ENCODE results near the gene PEX6. TPM values are rescaled to one million over a fixed set of nuclear protein-coding genes. Genes with fewer than 3 reads are reported as not detected.
A peak's percentile ranks its signal among the peaks of the same experiment; 100 is the strongest.

PEX6 gene
- total and polyA plus RNA-seq, 4 experiments from 2014 or later, result 14.5 to 40.5 (median 26.7) TPM

DNA sequence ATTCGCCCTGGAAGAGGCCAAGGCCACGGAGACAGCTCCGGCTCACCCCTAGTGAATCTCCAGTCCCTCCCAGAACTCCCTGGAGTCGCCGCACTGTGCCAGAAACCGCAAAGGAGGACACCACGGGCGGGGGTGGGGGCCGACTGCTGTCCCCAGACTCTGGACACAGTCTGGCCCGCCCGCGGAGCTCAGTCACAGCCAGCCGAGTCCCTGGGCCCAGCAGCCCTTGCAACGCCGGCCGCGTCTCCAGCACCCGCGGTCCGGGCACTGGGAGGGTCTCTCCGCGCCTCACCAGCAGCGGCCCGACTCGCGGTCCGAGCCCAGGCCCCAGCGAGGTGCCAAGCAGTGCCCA is 518 bp downstream of the PEX6 start:
- ChIA-PET POLR2A (ENCODE audit: partially characterized antibody) (interaction anchor here (0.8 to 4.2 kb wide), 33 partner anchors 8 to 539 kb away, joined by 3 to 100 read pairs (median 6); partner anchors contain the start of genes BICRAL, CNPY3, CUL7 and GNMT), CTCF (ENCODE audit: partially characterized antibody) (interaction anchor here (1.1 to 2.1 kb wide), 5 partner anchors 13 to 49 kb away, joined by 4 to 12 read pairs (median 4); partner anchors contain the start of gene CNPY3)
- Histone ChIP-seq H3K27ac (ENCODE audit: low read depth, low read length) (peak overlapping the region; percentile 77), H3K4me3 (ENCODE audit: low read length in 2 of 2) (peak overlapping the region in 1 of 2 donors; percentile 70), H3K4me1 (ENCODE audit: insufficient read depth, low read length) (peaks cover 51% of the 10 kb centered on the region), H3K36me3 (ENCODE audit: insufficient read depth, low read length) (no peaks in the 10 kb centered on the region), H3K9me3 (ENCODE audit: control insufficient read depth in 1 of 2, low read length in 2 of 2) (no peaks in the 10 kb centered on the region), H3K27me3 (ENCODE audit: insufficient read depth, low read length) (no peaks in the 10 kb centered on the region)
- Mint-ChIP-seq H3K9me3 (no peaks in the 10 kb centered on the region), H3K27me3 (no peaks in the 10 kb centered on the region), H3K4me3 (peak overlapping the region; percentile 80 to 91 (median 88)), H3K27ac (peak overlapping the region; percentile 78 to 94 (median 93)), H3K4me1 (peaks cover 27 to 61% (median 39%) of the 10 kb centered on the region in 4 donors), H3K36me3 (peaks cover 4 to 12% of the 10 kb centered on the region in 2 donors)
- peak in 1 of 5 donors; percentile 7 for DNase-seq
- intact Hi-C loops (cut with micrococcal nuclease), result no loop called here

- Histone ChIP-seq H3K27ac (ENCODE audit: low read depth, low read length) (no peak overlapping the region), H3K4me1 (ENCODE audit: insufficient read depth, low read length) (peaks cover 43% of the 10 kb centered on the region), H3K4me3 (ENCODE audit: low read length in 2 of 2) (no peak overlapping the region), H3K9me3 (ENCODE audit: control insufficient read depth in 1 of 2, low read length in 2 of 2) (no peaks in the 10 kb centered on the region), H3K36me3 (ENCODE audit: insufficient read depth, low read length) (no peaks in the 10 kb centered on the region), H3K27me3 (ENCODE audit: insufficient read depth, low read length) (no peaks in the 10 kb centered on the region)
- peaks cover 7 to 22% of the 10 kb centered on the region in 2 donors for H3K36me3 Mint-ChIP-seq
- ChIA-PET POLR2A (ENCODE audit: partially characterized antibody) (interaction anchor here (0.9 to 2.6 kb wide), 6 partner anchors 9 to 79 kb away, joined by 3 to 10 read pairs (median 6); partner anchors contain the start of genes CNPY3, CUL7, KLHDC3 and PPP2R5D), CTCF (ENCODE audit: partially characterized antibody) (interaction anchor here (0.7 to 1.2 kb wide), 5 partner anchors 9 to 168 kb away, joined by 3 read pairs; partner anchors contain the start of gene CNPY3)
- no peak for DNase-seq
- peak overlapping the region in 4 of 7 donors; percentile 22 to 73 (median 68) for H3K27ac Mint-ChIP-seq
- H3K4me1 Mint-ChIP-seq, result peaks cover 21 to 45% (median 33%) of the 10 kb centered on the region in 4 donors
- H3K27me3 Mint-ChIP-seq, result no peaks in the 10 kb centered on the region
- intact Hi-C loops (cut with micrococcal nuclease), result no loop called here
- no peaks in the 10 kb centered on the region for H3K9me3 Mint-ChIP-seq
- H3K4me3 Mint-ChIP-seq, result no peak overlapping the region
Measured at GRCh38 chr6:42974919-42975505, 4.0 kb downstream of the PEX6 start.

GRCh38 chr6:42973926-42974325 is 5.1 kb downstream of the PEX6 start:
- Mint-ChIP-seq H3K4me3 (no peak overlapping the region), H3K27ac (peak overlapping the region in 5 of 7 donors; percentile 14 to 65 (median 37)), H3K4me1 (peaks cover 13 to 38% (median 23%) of the 10 kb centered on the region in 4 donors), H3K9me3 (no peaks in the 10 kb centered on the region), H3K27me3 (no peaks in the 10 kb centered on the region), H3K36me3 (peaks cover 10 to 19% of the 10 kb centered on the region in 2 donors)
- peaks cover 37% of the 10 kb centered on the region for H3K4me1 ChIP-seq (ENCODE audit: insufficient read depth, low read length)
- CTCF ChIA-PET (ENCODE audit: partially characterized antibody), result no interaction called here
- no peak overlapping the region for H3K4me3 ChIP-seq (ENCODE audit: low read length in 2 of 2)
- intact Hi-C loops (cut with micrococcal nuclease), result no loop called here
- H3K36me3 ChIP-seq (ENCODE audit: insufficient read depth, low read length), result peaks cover 6% of the 10 kb centered on the region
- DNase-seq, result no peak
- no peaks in the 10 kb centered on the region for H3K9me3 ChIP-seq (ENCODE audit: control insufficient read depth in 1 of 2, low read length in 2 of 2)
- POLR2A ChIA-PET (ENCODE audit: partially characterized antibody), result interaction anchor here (0.7 to 2.6 kb wide), 4 partner anchors 10 to 58 kb away, joined by 4 to 8 read pairs (median 5); partner anchors contain the start of genes CNPY3 and PPP2R5D
- H3K27me3 ChIP-seq (ENCODE audit: insufficient read depth, low read length), result no peaks in the 10 kb centered on the region
- no peak overlapping the region for H3K27ac ChIP-seq (ENCODE audit: low read depth, low read length)

DNA sequence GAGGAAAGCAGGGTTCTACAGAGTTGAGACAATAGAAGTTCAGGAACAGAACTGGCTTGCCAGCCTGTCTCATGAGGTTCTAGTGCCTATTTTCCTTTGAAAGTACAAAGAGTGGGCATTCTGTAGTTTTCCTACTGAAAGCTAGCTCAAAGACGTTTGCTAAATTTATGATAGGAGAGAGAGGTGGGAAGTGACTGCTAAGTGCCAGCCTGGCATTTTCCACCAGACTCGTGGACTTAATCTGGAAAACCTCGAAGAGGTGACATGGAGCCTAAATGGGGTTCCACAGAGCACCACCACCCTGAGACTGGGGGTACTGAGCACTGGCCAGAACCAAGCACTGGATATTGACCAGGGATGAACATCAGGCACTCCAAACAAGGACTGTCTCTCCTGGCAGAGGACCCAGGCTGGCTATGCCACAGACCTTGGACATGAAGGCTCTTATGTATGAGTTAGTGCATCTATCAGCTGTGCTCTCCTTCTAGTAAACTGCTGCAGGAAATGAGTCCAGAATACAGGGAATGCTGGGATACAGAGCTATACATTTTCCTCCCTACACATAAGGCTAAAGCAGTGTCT is 7.1 kb downstream of the PEX6 start:
- H3K4me1 ChIP-seq (ENCODE audit: insufficient read depth, low read length), result peaks cover 21% of the 10 kb centered on the region
- CTCF ChIA-PET (ENCODE audit: partially characterized antibody), result no interaction called here
- H3K27ac ChIP-seq (ENCODE audit: low read depth, low read length), result no peak overlapping the region
- Mint-ChIP-seq H3K9me3 (no peaks in the 10 kb centered on the region), H3K36me3 (peaks cover 11 to 19% of the 10 kb centered on the region in 2 donors), H3K4me3 (no peak overlapping the region), H3K27ac (no peak overlapping the region), H3K27me3 (no peaks in the 10 kb centered on the region), H3K4me1 (peaks cover 7 to 26% (median 12%) of the 10 kb centered on the region in 4 donors)
- peaks cover 11% of the 10 kb centered on the region for H3K36me3 ChIP-seq (ENCODE audit: insufficient read depth, low read length)
- intact Hi-C loops (cut with micrococcal nuclease), result no loop called here
- H3K9me3 ChIP-seq (ENCODE audit: control insufficient read depth in 1 of 2, low read length in 2 of 2), result no peaks in the 10 kb centered on the region
- H3K27me3 ChIP-seq (ENCODE audit: insufficient read depth, low read length), result no peaks in the 10 kb centered on the region
- DNase-seq, result no peak
- POLR2A ChIA-PET (ENCODE audit: partially characterized antibody), result interaction anchor here (1.0 to 2.5 kb wide), 5 partner anchors 7 to 42 kb away, joined by 3 to 12 read pairs (median 5); partner anchors contain the start of genes GNMT, PEX6 and PPP2R5D
- H3K4me3 ChIP-seq (ENCODE audit: low read length in 2 of 2), result no peak overlapping the region

DNA sequence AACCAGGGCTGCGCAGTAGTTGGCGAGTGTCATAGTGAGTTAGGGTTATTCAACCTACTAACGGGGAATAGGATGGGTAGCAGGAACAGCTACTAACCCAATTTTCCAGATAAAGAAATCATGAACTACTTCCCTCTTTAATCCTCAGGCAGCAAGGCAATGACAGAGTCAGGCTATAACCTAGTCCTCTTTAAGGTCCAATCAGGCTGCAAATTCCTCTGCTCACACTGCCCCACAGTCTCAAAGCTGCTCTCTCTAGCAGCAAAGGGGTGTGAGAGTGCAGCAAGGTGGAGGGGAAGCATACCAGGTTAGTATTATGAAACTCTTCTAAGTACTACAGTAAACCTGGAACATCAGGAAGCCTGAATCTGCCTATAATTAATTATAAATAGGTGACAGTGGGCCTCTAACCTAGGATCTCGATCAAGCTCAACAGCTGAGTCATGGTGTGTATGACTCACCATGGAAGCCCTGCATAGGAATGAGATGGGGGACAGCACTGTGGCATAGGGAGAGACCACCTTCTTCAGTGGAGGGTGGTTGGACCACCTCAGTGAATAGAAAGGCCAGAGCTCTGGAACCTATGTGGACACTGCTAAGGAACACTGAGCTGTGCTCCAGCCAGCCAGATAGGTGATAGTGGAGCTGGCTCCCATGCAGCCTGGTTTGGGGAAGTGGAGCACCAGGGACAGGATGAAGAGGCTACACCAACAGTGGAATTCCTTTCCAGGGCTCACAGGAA is 7.9 kb downstream of the PEX6 start:
- peaks cover 3 to 18% (median 9%) of the 10 kb centered on the region in 4 donors for H3K4me1 Mint-ChIP-seq

DNA sequence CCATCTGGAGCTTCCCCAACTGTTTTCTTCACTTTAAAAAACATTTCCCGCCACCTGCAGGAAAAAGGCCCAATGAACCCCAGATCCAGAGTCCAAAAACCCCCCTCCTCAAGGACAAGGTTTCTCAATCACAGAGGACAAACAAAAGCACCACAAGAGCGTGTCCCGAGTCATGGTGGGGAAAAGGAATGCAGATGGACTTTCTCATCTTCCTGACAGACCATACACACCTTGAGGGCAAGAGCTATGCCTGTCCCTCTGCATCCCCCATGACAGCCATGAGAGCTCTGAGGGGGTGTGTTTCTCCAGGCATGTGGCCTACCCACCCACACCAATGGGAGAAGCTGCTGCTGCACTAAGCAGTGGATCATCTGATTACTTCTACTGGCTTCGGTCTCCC is 9.0 kb downstream of the PEX6 start:
- H3K27me3 Mint-ChIP-seq, result no peaks in the 10 kb centered on the region
- no peaks in the 10 kb centered on the region for H3K9me3 Mint-ChIP-seq
- H3K4me1 Mint-ChIP-seq, result peaks cover 2 to 11% (median 5%) of the 10 kb centered on the region in 4 donors
- H3K4me3 Mint-ChIP-seq, result no peak overlapping the region
- Histone ChIP-seq H3K4me1 (ENCODE audit: insufficient read depth, low read length) (peaks cover 2% of the 10 kb centered on the region), H3K4me3 (ENCODE audit: low read length in 2 of 2) (no peak overlapping the region), H3K9me3 (ENCODE audit: control insufficient read depth in 1 of 2, low read length in 2 of 2) (no peaks in the 10 kb centered on the region), H3K27me3 (ENCODE audit: insufficient read depth, low read length) (no peaks in the 10 kb centered on the region), H3K36me3 (ENCODE audit: insufficient read depth, low read length) (peaks cover 11% of the 10 kb centered on the region), H3K27ac (ENCODE audit: low read depth, low read length) (no peak overlapping the region)
- no peak for DNase-seq
- ChIA-PET POLR2A (ENCODE audit: partially characterized antibody) (interaction anchor here (1.7 to 2.5 kb wide), 2 partner anchors 9 to 14 kb away, joined by 7 to 12 read pairs; partner anchors contain the start of genes PEX6 and PPP2R5D), CTCF (ENCODE audit: partially characterized antibody) (no interaction called here)
- H3K36me3 Mint-ChIP-seq, result peaks cover 13 to 35% of the 10 kb centered on the region in 2 donors
- intact Hi-C loops (cut with micrococcal nuclease), result no loop called here
- H3K27ac Mint-ChIP-seq, result peak overlapping the region in 2 of 7 donors; percentile 24 to 29

More for the DNA sequence above, 7.9 kb downstream of the PEX6 start:
- Mint-ChIP-seq H3K4me3 (no peak overlapping the region), H3K9me3 (no peaks in the 10 kb centered on the region), H3K27me3 (no peaks in the 10 kb centered on the region), H3K27ac (peak overlapping the region in 1 of 7 donors; percentile 16), H3K36me3 (peaks cover 9 to 24% of the 10 kb centered on the region in 2 donors)
- H3K36me3 ChIP-seq (ENCODE audit: insufficient read depth, low read length), result peaks cover 11% of the 10 kb centered on the region
- H3K4me1 ChIP-seq (ENCODE audit: insufficient read depth, low read length), result peaks cover 13% of the 10 kb centered on the region
- H3K4me3 ChIP-seq (ENCODE audit: low read length in 2 of 2), result no peak overlapping the region
- intact Hi-C loops (cut with micrococcal nuclease), result no loop called here
- CTCF ChIA-PET (ENCODE audit: partially characterized antibody), result no interaction called here
- POLR2A ChIA-PET (ENCODE audit: partially characterized antibody), result interaction anchor here (0.5 to 2.5 kb wide), 6 partner anchors 8 to 145 kb away, joined by 3 to 12 read pairs (median 5); partner anchors contain the start of genes GNMT, KLHDC3, MEA1 and PEX6
- DNase-seq, result no peak
- H3K27ac ChIP-seq (ENCODE audit: low read depth, low read length), result no peak overlapping the region
- H3K27me3 ChIP-seq (ENCODE audit: insufficient read depth, low read length), result no peaks in the 10 kb centered on the region
- H3K9me3 ChIP-seq (ENCODE audit: control insufficient read depth in 1 of 2, low read length in 2 of 2), result no peaks in the 10 kb centered on the region

All from CD4-positive, alpha-beta memory T cell (primary cell).